ENCODE measurements around the gene IQSEC3. TPM values are rescaled to one million over a fixed set of nuclear protein-coding genes. Genes with fewer than 3 reads are reported as not detected.

IQSEC3 gene
- total RNA-seq, 3 donors from 2014 or later (not counting 1 experiment from before 2014, with no cell fraction given) = 4.4 to 7.1 (median 5.3) TPM

DNA sequence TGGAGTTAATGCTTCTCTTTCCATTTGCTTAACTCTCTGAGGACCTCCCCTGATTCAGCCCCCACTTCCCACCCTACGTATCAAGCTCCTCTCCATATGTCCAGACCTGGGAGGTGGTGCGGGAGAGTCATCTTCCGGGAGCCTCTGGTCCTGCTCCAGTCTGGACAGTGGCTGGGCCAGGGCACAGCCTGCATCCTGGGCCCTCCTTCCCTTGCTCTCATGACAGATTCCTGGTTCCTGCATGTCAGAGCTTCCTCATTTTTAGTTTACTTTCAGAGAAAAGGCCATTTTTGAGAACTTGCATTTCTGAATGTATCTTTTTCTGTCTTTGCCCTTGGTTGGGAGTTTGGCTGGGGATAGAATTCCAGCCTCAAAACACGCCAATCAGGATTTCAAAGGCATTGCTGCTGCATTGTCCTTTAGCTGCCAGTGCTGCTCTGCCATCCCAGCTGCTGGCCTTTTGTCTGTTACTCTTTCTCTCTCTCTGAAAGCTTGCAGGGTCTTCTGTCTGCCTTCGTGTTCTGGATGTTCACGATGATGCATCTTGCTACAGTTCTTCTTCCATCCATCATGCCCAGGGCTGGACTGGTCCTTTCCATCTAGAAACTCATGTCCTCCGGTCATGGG lies 92.7 kb downstream of the IQSEC3 start:
- H3K9me3 Mint-ChIP-seq = no peaks in the 10 kb centered on the region
- ATAC-seq = no peak

DNA sequence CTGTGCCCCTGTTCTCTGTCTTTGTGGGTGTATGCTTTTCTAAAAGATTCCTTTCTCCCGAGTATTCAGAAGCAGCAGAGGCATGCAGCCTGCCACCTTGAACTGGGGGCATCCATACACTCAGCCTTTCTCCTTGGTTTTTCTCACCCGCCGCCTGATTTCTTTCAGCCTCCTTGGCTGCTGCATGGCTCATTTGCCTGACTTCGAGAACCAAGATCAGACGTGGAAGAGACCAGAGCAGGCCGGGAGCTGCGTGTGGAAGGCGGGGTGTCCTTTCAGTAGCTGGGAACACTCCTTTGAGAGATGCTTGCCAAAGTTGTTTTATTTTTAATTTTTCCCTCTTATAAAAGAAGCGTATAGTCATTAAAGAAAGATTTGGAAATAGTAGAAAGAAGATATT lies 94.3 kb downstream of the IQSEC3 start:
- no peak overlapping the region for H3K4me3 Mint-ChIP-seq
- intact Hi-C loops (cut with micrococcal nuclease) = no loop called here
- H3K27me3 ChIP-seq (ENCODE audit: control insufficient read depth, insufficient read depth, low read length) = no peaks in the 10 kb centered on the region
- H3K27ac Mint-ChIP-seq = no peak overlapping the region
- H3K27ac ChIP-seq (ENCODE audit: low read length) = no peak overlapping the region
- WGBS (ENCODE audit: insufficient coverage) = 88% methylated on average over 9 of the region's 9 CpGs
- no peak overlapping the region for H3K4me3 ChIP-seq (ENCODE audit: low read length)
- no peaks in the 10 kb centered on the region for H3K27me3 Mint-ChIP-seq (ENCODE audit: low read depth in 2 of 2)
- DNase-seq (no peak), ATAC-seq (no peak)
- no peaks in the 10 kb centered on the region for H3K9me3 Mint-ChIP-seq
- TF ChIP-seq, protein P1, sequence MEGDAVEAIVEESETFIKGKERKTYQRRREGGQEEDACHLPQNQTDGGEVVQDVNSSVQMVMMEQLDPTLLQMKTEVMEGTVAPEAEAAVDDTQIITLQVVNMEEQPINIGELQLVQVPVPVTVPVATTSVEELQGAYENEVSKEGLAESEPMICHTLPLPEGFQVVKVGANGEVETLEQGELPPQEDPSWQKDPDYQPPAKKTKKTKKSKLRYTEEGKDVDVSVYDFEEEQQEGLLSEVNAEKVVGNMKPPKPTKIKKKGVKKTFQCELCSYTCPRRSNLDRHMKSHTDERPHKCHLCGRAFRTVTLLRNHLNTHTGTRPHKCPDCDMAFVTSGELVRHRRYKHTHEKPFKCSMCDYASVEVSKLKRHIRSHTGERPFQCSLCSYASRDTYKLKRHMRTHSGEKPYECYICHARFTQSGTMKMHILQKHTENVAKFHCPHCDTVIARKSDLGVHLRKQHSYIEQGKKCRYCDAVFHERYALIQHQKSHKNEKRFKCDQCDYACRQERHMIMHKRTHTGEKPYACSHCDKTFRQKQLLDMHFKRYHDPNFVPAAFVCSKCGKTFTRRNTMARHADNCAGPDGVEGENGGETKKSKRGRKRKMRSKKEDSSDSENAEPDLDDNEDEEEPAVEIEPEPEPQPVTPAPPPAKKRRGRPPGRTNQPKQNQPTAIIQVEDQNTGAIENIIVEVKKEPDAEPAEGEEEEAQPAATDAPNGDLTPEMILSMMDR (IDR thresholded peaks at IDR 0.05) = no peak
- no peaks in the 10 kb centered on the region for H3K9me3 ChIP-seq (ENCODE audit: control insufficient read depth, insufficient read depth, low read length)
- H3K4me1 ChIP-seq (ENCODE audit: control insufficient read depth, insufficient read depth, low read length) = no peaks in the 10 kb centered on the region
- no peaks in the 10 kb centered on the region for H3K36me3 Mint-ChIP-seq
- no peaks in the 10 kb centered on the region for H3K36me3 ChIP-seq (ENCODE audit: control insufficient read depth, insufficient read depth, low read length)
- peaks cover 0 to 5% of the 10 kb centered on the region in 2 donors for H3K4me1 Mint-ChIP-seq

More for the DNA sequence above, 92.7 kb downstream of the IQSEC3 start:
- no peak for DNase-seq
- no peak overlapping the region for H3K4me3 ChIP-seq (ENCODE audit: low read length)
- H3K27ac ChIP-seq (ENCODE audit: low read length) = no peak overlapping the region
- 76% methylated on average over 7 of the region's 7 CpGs for WGBS (ENCODE audit: insufficient coverage)
- no peak overlapping the region for H3K27ac Mint-ChIP-seq
- intact Hi-C loops (cut with micrococcal nuclease) = no loop called here
- H3K27me3 Mint-ChIP-seq (ENCODE audit: low read depth in 2 of 2) = no peaks in the 10 kb centered on the region
- TF ChIP-seq, protein P1 (IDR thresholded peaks at IDR 0.05) = no peak
- H3K36me3 Mint-ChIP-seq = no peaks in the 10 kb centered on the region
- no peak overlapping the region for H3K4me3 Mint-ChIP-seq
- H3K9me3 ChIP-seq (ENCODE audit: control insufficient read depth, insufficient read depth, low read length) = no peaks in the 10 kb centered on the region
- H3K4me1 Mint-ChIP-seq = no peaks in the 10 kb centered on the region
- H3K4me1 ChIP-seq (ENCODE audit: control insufficient read depth, insufficient read depth, low read length) = no peaks in the 10 kb centered on the region
- H3K36me3 ChIP-seq (ENCODE audit: control insufficient read depth, insufficient read depth, low read length) = no peaks in the 10 kb centered on the region
- H3K27me3 ChIP-seq (ENCODE audit: control insufficient read depth, insufficient read depth, low read length) = no peaks in the 10 kb centered on the region

DNA sequence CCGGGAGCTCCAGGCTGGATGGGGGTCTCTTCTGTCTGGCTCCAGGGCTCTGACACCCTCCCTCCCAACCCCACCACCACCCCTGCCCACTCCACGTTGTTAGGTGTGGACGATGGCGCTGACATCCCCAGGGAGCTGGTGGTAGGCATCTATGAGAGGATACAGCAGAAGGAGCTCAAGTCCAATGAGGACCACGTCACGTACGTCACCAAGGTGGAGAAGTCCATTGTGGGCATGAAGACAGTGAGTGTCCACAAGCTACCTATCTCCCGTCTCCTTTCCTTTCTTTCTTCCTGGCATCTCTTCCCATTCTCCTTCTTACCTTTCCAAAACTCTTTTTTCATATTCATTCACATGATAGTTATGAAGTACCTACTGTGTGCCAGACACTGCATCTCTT lies 95.3 kb downstream of the IQSEC3 start:
- Mint-ChIP-seq H3K4me3 (no peak overlapping the region), H3K4me1 (peaks cover 5 to 7% of the 10 kb centered on the region in 2 donors), H3K27me3 (ENCODE audit: low read depth in 2 of 2) (no peaks in the 10 kb centered on the region), H3K27ac (no peak overlapping the region), H3K36me3 (no peaks in the 10 kb centered on the region), H3K9me3 (no peaks in the 10 kb centered on the region)
- H3K9me3 ChIP-seq (ENCODE audit: control insufficient read depth, insufficient read depth, low read length) = no peaks in the 10 kb centered on the region
- intact Hi-C loops (cut with micrococcal nuclease) = no loop called here
- 96% methylated on average over 7 of the region's 8 CpGs for WGBS (ENCODE audit: insufficient coverage)
- H3K27me3 ChIP-seq (ENCODE audit: control insufficient read depth, insufficient read depth, low read length) = no peaks in the 10 kb centered on the region
- TF ChIP-seq, protein P1 (IDR thresholded peaks at IDR 0.05) = no peak
- no peak overlapping the region for H3K27ac ChIP-seq (ENCODE audit: low read length)
- no peaks in the 10 kb centered on the region for H3K4me1 ChIP-seq (ENCODE audit: control insufficient read depth, insufficient read depth, low read length)
- ATAC-seq = no peak
- no peak overlapping the region for H3K4me3 ChIP-seq (ENCODE audit: low read length)
- DNase-seq = no peak
- H3K36me3 ChIP-seq (ENCODE audit: control insufficient read depth, insufficient read depth, low read length) = no peaks in the 10 kb centered on the region

All from natural killer cell (primary cell).